Germinal center (tissue), 1 donor: Measurements from ENCODE around the gene SCAP.

ENCODE experiments used
- DNase-seq: peaks from one replicate; pipeline ENCODE4 v3.0.0; 2012; ENCODE audit warnings: mixed read lengths, low spot score

Gene SCAP

GRCh38 chr3:47430606-47431005 lies 45.1 kb downstream of the SCAP start:
- DNase-seq = no peak

- DNase-seq = no peak
These were observed 46.1 kb downstream of the SCAP start for GRCh38 chr3:47429476-47430270.

GRCh38 chr3:47428662-47429061 lies 47.1 kb downstream of the SCAP start:
- no peak for DNase-seq

- no peak for DNase-seq
These were observed 47.9 kb downstream of the SCAP start for GRCh38 chr3:47427866-47428265.

GRCh38 chr3:47425959-47426358 lies 49.8 kb downstream of the SCAP start:
- peak; percentile 3 for DNase-seq

GRCh38 chr3:47425383-47425778 lies 50.4 kb downstream of the SCAP start:
- peak; percentile 2 for DNase-seq

GRCh38 chr3:47424434-47425382 lies 51.0 kb downstream of the SCAP start:
- DNase-seq = no peak

GRCh38 chr3:47423548-47424145 lies 52.1 kb downstream of the SCAP start:
- DNase-seq = no peak

- DNase-seq = no peak
These were observed 53.0 kb downstream of the SCAP start for GRCh38 chr3:47422743-47423142.

- no peak for DNase-seq
These were observed 53.7 kb downstream of the SCAP start for GRCh38 chr3:47421741-47422649.

- DNase-seq = peak; percentile 91
These were observed 54.9 kb downstream of the SCAP start for GRCh38 chr3:47420511-47421484.

- no peak for DNase-seq
These were observed 55.7 kb downstream of the SCAP start for GRCh38 chr3:47420044-47420430.

- peak; percentile 38 for DNase-seq
These were observed 56.4 kb downstream of the SCAP start for GRCh38 chr3:47419083-47420043.

- no peak for DNase-seq
These were observed 57.3 kb downstream of the SCAP start for GRCh38 chr3:47418167-47419082.

GRCh38 chr3:47416041-47416440 lies 59.7 kb downstream of the SCAP start:
- peak; percentile 26 for DNase-seq

GRCh38 chr3:47414666-47415587 lies 60.8 kb downstream of the SCAP start:
- peak; percentile 2 for DNase-seq

- no peak for DNase-seq
These were observed 61.6 kb downstream of the SCAP start for GRCh38 chr3:47414161-47414564.
